H1 (cell line): ENCODE results near the gene TIFAB. TPM values are rescaled to one million over a fixed set of nuclear protein-coding genes. Genes with fewer than 3 reads are reported as not detected.

Experiments used
- EZH2 ChIP-seq: fragments of 200-600 bp; sonication (generic); IDR thresholded peaks from 2 replicates; pipeline ENCODE4 v1.7.1; 2012; ENCODE audit warnings: low read depth, mild to moderate bottlenecking, moderate library complexity, low read length, inconsistent platforms; ENCODE audit not compliant: severe bottlenecking
- FOSL1 ChIP-seq: IDR thresholded peaks from 2 replicates; pipeline ENCODE4 v1.6.1; 2011; ENCODE audit warnings: mild to moderate bottlenecking, low read depth, low read length, moderate library complexity; ENCODE audit not compliant: insufficient read depth
- GTF2F1 ChIP-seq: IDR thresholded peaks from 2 replicates; pipeline ENCODE4 v1.6.1; 2012; ENCODE audit warnings: low read depth, low read length, improper control_type of control experiment, borderline replicate concordance
- HDAC6 ChIP-seq: IDR thresholded peaks from one replicate; pipeline ENCODE4 v1.7.1; 2012; ENCODE audit warnings: low read depth, mild to moderate bottlenecking, inconsistent platforms, low read length, moderate library complexity
- MAX ChIP-seq: IDR thresholded peaks from 2 replicates; pipeline ENCODE4 v1.6.1; 2012; ENCODE audit warnings: inconsistent platforms
- NRF1 ChIP-seq: IDR thresholded peaks from 2 replicates; pipeline ENCODE4 v1.6.1; 2011; ENCODE audit warnings: mild to moderate bottlenecking, low read depth, low read length, improper control_type of control experiment
- RNF2 ChIP-seq: fragments of 200-900, 300-1000 bp; sonication (generic); IDR thresholded peaks from 2 replicates; pipeline ENCODE4 v1.7.1; 2016; ENCODE audit warnings: borderline replicate concordance, low read depth, mild to moderate bottlenecking, antibody characterized with exemption, low read length; ENCODE audit not compliant: poor library complexity, severe bottlenecking; ENCODE audit errors: missing control alignments
- SUZ12 ChIP-seq: fragments of 200-600 bp; sonication (generic); IDR thresholded peaks from 2 replicates; pipeline ENCODE4 v1.6.1; 2012; ENCODE audit warnings: mild to moderate bottlenecking, inconsistent platforms, low read length, moderate library complexity, mixed read lengths
- TAF7 ChIP-seq: optimal IDR thresholded peaks from 2 replicates; pipeline ENCODE3; 2011; ENCODE audit warnings: low read depth, mild to moderate bottlenecking, inconsistent platforms, low read length, moderate library complexity, borderline replicate concordance
- TEAD4 ChIP-seq: IDR thresholded peaks from 2 replicates; pipeline ENCODE4 v1.6.1; 2012; ENCODE audit warnings: low read depth, low read length, inconsistent platforms, mixed read lengths
- polyA plus RNA-seq, 7 experiments: library from polyadenylated mRNA; depleted of rRNA in 3 of 7; stranded (reverse) in 5 of 7; unstranded in 2 of 7; fragments of >200 nt in 5 of 7; fragments of 200-250 nt in 2 of 7; gene quantifications; 1 replicate in 5 of 7; 2 replicates in 1 of 7; 4 replicates in 1 of 7; pipeline versions ENCODE4 v1.2.1 to v1.2.3, GENCODE V29; 2011 to 2013; ENCODE audit warnings: missing spikeins in 2 of 7, mixed read lengths in 2 of 7
- total RNA-seq: library from RNA; stranded (reverse); fragmentation: NEBNext Ultra II Directional; extraction: Animal tissue kit (Norgen Biotek cat#: 25700); gene quantifications from 2 replicates; pipeline ENCODE4 v1.2.1, GENCODE V29; 2021
- TF ChIP-seq, protein P1 (sequence below): IDR thresholded peaks from 2 replicates; pipeline ENCODE4 v1.6.1; 2012; ENCODE audit warnings: inconsistent platforms

TIFAB gene
- total and polyA plus RNA-seq, 2 of the 8 experiments (the other 6 are each of a cell fraction or from before 2014, with no cell fraction given), result not detected

DNA sequence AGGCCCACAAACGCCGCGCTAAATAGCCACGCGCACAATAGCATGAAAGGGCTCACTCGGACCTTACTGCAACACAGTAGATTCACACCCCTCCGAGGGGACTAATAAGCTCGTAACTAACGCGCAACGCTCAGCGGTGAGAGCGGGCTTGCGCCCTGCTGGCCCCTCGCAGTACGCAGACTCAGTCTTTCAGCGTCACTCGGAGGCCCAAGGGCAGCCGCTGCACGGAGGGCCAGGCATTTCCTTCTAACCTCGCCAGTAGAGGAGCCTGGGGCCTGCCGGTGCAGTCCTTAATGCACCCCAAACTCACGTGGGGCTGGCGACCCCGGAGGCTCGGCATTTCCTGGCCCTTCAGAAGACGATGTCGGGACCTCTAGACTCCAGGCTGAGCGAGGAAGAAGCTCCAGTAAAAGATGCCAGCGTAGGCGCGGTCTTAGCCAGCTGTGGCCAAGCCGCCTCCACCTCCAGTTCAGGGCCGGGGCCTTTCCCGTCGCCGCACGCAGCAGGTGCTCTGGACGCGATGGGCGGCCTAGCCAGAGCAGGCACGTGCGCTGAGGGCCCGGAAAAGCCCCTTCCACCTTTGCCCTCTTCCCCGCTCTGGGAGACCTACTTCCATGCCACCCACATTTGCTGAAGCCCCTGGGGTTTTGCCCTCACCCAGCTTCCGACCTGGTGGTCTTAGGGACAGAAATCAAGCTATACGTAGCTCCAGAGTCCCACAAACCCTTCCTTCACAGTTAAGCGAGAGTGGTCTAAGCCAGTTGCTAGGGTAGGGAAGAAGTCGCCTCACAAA, 38.3 kb upstream of the TIFAB start (continued):
- TF ChIP-seq NRF1, result no peak
- TF ChIP-seq FOSL1, result no peak
- TF ChIP-seq SUZ12, result peak; percentile 90
- TF ChIP-seq, protein P1, sequence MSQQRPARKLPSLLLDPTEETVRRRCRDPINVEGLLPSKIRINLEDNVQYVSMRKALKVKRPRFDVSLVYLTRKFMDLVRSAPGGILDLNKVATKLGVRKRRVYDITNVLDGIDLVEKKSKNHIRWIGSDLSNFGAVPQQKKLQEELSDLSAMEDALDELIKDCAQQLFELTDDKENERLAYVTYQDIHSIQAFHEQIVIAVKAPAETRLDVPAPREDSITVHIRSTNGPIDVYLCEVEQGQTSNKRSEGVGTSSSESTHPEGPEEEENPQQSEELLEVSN, result peak; percentile 83
- TF ChIP-seq TAF7, result no peak
- TF ChIP-seq TEAD4, result 0 out of 2 replicates have a peak, but pooled peaks have one; percentile 24
- peak; percentile 89 for TF ChIP-seq MAX
- TF ChIP-seq RNF2, result peak; percentile 62
- TF ChIP-seq EZH2, result peak; percentile 91
- TF ChIP-seq HDAC6, result no peak
- TF ChIP-seq GTF2F1, result no peak
